ENCODE measurements around the gene ILRUN.
"Not testable (repeated sequence)": the region's sequence is repeated elsewhere in the genome, so short reads cannot be mapped to it uniquely, and the experiment has no call there.

ILRUN gene

GRCh38 chr6:34701199-34701598 lies 4.6 kb upstream of the ILRUN start:
- intact Hi-C loops (cut with DNase I) = no loop called here
- no peak for DNase-seq

- intact Hi-C loops (cut with DNase I) = loop anchor here (2.0 kb wide), 1 partner anchor 59 kb away; the partner anchor contains the start of gene SNRPC
- no peak for DNase-seq
Observed at GRCh38 chr6:34697904-34698559, 1.5 kb upstream of the ILRUN start.

- no peak for DNase-seq
- intact Hi-C loops (cut with DNase I) = loop anchor here (2.0 kb wide), 1 partner anchor 59 kb away; the partner anchor contains the start of gene SNRPC
Observed at GRCh38 chr6:34697544-34697836, 923 bp upstream of the ILRUN start.

- intact Hi-C loops (cut with DNase I) = loop anchor here (2.0 kb wide), 1 partner anchor 61 kb away; the partner anchor contains the start of gene SNRPC
- DNase-seq = peak in 1 of 10 donors; percentile 30
Observed at GRCh38 chr6:34696189-34696738, 303 bp downstream of the ILRUN start.

GRCh38 chr6:34695729-34696188 lies 808 bp downstream of the ILRUN start:
- intact Hi-C loops (cut with DNase I) = loop anchor here (2.0 kb wide), 1 partner anchor 61 kb away; the partner anchor contains the start of gene SNRPC

GRCh38 chr6:34692280-34692679 lies 4.3 kb downstream of the ILRUN start:
- intact Hi-C loops (cut with DNase I) = no loop called here
- no peak for DNase-seq

More at GRCh38 chr6:34695729-34696188, 808 bp downstream of the ILRUN start:
- no peak for DNase-seq

- intact Hi-C loops (cut with DNase I) = no loop called here
- no peak for DNase-seq
Observed at GRCh38 chr6:34689742-34690141, 6.8 kb downstream of the ILRUN start.

GRCh38 chr6:34688956-34689355 lies 7.6 kb downstream of the ILRUN start:
- DNase-seq = no peak
- intact Hi-C loops (cut with DNase I) = no loop called here

- intact Hi-C loops (cut with DNase I) = no loop called here
- DNase-seq = no peak
Observed at GRCh38 chr6:34684919-34685318, 11.6 kb downstream of the ILRUN start.

GRCh38 chr6:34684364-34684763 lies 12.2 kb downstream of the ILRUN start:
- DNase-seq = no peak

GRCh38 chr6:34680802-34681515 lies 15.6 kb downstream of the ILRUN start:
- intact Hi-C loops (cut with DNase I) = no loop called here
- DNase-seq = no peak

More at GRCh38 chr6:34684364-34684763, 12.2 kb downstream of the ILRUN start:
- intact Hi-C loops (cut with DNase I) = no loop called here

- intact Hi-C loops (cut with DNase I) = not testable (repeated sequence)
Observed at GRCh38 chr6:34680313-34680712, 16.3 kb downstream of the ILRUN start.

GRCh38 chr6:34679552-34680253 lies 16.9 kb downstream of the ILRUN start:
- no peak for DNase-seq
- intact Hi-C loops (cut with DNase I) = no loop called here

More at GRCh38 chr6:34680313-34680712, 16.3 kb downstream of the ILRUN start:
- not testable (repeated sequence) for DNase-seq

GRCh38 chr6:34676140-34676539 lies 20.4 kb downstream of the ILRUN start:
- DNase-seq = no peak
- intact Hi-C loops (cut with DNase I) = no loop called here

- intact Hi-C loops (cut with DNase I); DNase-seq: not testable (repeated sequence)
Observed at GRCh38 chr6:34674930-34675329, 21.6 kb downstream of the ILRUN start.

- intact Hi-C loops (cut with DNase I) = no loop called here
- DNase-seq = no peak
Observed at GRCh38 chr6:34674268-34674639, 22.3 kb downstream of the ILRUN start.

GRCh38 chr6:34673064-34673463 lies 23.5 kb downstream of the ILRUN start:
- no peak for DNase-seq
- intact Hi-C loops (cut with DNase I) = no loop called here

GRCh38 chr6:34672657-34673043 lies 23.9 kb downstream of the ILRUN start:
- DNase-seq = no peak
- intact Hi-C loops (cut with DNase I) = no loop called here

GRCh38 chr6:34671801-34672656 lies 24.5 kb downstream of the ILRUN start:
- no peak for DNase-seq
- intact Hi-C loops (cut with DNase I) = no loop called here

- intact Hi-C loops (cut with DNase I) = no loop called here
- no peak for DNase-seq
Observed at GRCh38 chr6:34671367-34671766, 25.2 kb downstream of the ILRUN start.

Measured in posterior cingulate gyrus (tissue), 11 donors.